Measurements from ENCODE around the gene KDM4E.

KDM4E gene

GRCh38 chr11:95050595-95051202 lies 25.6 kb downstream of the KDM4E start:
- in situ Hi-C loops (cut with MboI; ENCODE audit: low sequenced_read_pairs): no loop called here

DNA sequence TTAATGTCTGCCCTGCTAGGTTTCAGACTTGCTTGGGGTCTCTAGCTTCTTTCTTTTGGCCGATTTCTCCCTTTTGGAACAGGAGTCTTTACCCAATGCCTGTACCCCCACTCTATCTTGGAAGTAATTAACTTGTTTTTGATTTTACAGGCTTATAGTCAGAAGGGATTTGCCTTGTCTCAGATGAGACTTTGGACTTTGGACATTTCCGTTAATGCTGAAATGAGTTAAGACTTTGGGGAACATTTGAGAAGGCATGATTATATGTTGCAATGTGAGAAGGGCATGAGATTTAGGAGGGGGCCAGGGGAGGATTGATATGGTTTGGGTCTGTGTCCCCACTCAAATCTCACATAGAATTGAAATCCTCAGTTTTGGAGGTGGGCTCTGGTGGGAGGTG lies 29.3 kb downstream of the KDM4E start:
- in situ Hi-C loops (cut with MboI; ENCODE audit: low sequenced_read_pairs): no loop called here

GRCh38 chr11:95055283-95055897 lies 30.3 kb downstream of the KDM4E start:
- in situ Hi-C loops (cut with MboI; ENCODE audit: low sequenced_read_pairs): no loop called here

- in situ Hi-C loops (cut with MboI; ENCODE audit: low sequenced_read_pairs): no loop called here
Observed at GRCh38 chr11:95057959-95058358, 32.9 kb downstream of the KDM4E start.

DNA sequence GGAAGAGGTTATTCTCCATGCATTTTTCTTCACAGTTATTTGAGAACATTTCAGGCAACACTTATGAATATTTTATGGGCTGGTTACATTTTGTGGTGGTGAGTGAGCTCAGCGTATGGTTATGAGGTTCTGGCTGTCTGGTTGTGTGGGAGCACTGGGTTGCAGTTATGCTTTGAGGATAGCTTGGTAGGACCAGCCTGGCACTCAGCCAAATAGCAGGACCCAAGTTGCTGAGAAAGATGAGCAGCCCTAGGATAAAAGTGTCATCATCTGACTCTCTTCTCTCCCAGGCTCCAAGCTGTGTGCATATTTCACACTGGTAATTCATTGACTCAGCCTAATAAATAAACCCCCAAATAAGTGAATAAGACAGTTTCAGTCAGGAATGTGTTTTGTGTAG lies 33.6 kb downstream of the KDM4E start:
- in situ Hi-C loops (cut with MboI; ENCODE audit: low sequenced_read_pairs): no loop called here

DNA sequence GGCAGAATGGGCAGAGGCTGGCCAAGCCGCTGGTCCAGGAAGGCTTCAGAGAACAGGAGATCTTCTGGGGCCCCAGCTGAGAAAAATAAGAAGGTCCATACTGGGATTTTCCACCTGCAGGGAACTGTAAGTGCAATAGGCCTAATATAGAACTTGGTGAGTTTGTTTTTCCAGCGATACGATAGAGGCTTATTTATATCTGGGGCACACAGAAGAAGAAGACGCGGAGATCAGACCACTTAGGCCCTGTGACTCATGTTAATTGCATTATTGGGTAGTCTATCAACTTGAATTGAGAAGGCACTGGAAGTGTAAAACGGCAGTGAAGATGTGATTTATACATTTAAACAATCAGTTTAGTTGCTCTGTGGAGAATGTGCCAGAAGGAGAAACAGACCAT lies 34.0 kb downstream of the KDM4E start:
- in situ Hi-C loops (cut with MboI; ENCODE audit: low sequenced_read_pairs): no loop called here

DNA sequence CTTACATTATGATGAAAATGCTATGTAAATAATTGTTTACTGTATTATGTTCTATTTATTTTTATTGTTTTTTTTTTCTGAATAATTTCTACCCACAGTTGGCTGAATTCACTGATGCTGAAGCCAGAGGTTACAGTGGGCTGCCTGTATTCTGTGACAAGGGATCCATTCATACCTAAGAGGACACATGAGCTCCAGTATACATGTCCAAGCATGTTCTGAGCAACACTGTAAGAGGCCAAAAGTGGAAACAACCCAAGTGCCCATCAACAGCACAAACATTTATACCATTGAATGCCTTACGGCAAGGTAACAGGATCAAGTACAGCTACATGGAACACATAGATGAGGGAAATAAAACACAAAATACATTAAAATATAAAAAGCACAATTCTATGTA lies 40.3 kb downstream of the KDM4E start:
- in situ Hi-C loops (cut with MboI; ENCODE audit: low sequenced_read_pairs): no loop called here

GRCh38 chr11:95066716-95067038 lies 41.6 kb downstream of the KDM4E start, which contains the start of gene SRSF8:
Gene SRSF8 (plus strand): TSS chr11:95066919. CDS start chr11:95067227, 308 bp downstream.
- in situ Hi-C loops (cut with MboI; ENCODE audit: low sequenced_read_pairs): no loop called here

DNA sequence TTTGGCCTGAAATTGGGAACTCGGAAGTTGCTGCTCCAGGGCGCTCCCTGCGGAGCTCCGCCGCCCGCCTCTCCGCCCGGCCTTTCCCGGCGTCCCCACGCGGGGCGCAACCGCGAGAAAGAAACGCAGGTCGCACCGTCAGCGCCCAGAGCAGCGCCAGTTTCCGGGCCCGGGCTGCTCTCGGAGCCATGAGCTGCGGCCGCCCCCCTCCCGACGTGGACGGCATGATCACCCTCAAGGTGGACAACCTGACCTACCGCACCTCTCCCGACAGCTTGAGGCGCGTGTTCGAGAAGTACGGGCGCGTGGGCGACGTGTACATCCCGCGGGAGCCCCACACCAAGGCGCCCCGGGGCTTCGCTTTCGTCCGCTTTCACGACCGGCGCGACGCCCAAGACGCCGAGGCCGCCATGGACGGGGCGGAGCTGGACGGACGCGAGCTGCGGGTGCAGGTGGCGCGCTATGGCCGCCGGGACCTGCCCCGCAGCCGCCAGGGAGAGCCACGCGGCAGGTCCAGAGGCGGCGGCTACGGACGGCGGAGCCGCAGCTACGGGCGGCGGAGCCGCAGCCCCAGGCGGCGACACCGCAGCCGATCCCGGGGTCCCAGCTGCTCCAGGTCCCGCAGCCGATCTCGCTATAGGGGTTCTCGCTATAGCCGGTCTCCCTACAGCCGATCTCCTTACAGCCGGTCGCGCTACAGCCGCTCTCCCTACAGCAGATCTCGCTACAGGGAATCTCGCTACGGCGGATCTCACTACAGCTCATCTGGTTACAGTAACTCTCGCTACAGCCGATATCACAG lies 42.2 kb downstream of the KDM4E start:
- in situ Hi-C loops (cut with MboI; ENCODE audit: low sequenced_read_pairs): no loop called here

GRCh38 chr11:95067841-95068219 lies 42.8 kb downstream of the KDM4E start:
- in situ Hi-C loops (cut with MboI; ENCODE audit: low sequenced_read_pairs): no loop called here

DNA sequence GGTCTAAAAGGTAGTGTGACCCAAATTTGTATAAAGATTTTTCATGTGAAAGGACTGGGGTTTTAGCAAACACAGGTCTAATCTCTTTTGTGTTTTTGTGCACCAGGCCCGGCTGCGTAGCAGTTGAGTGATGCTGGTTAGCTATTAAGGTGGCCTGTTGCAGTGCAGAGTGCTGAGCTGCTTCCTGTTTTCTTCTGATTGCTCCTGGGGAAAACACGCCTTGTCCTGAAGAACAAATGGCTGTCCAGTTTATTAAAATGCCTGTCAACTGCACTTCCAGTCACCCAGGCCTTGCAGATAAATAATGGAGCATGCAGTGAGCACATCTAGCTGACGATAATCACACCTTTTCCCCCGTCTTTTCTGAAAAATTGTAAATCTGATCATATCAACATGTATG lies 43.5 kb downstream of the KDM4E start:
- in situ Hi-C loops (cut with MboI; ENCODE audit: low sequenced_read_pairs): no loop called here

DNA sequence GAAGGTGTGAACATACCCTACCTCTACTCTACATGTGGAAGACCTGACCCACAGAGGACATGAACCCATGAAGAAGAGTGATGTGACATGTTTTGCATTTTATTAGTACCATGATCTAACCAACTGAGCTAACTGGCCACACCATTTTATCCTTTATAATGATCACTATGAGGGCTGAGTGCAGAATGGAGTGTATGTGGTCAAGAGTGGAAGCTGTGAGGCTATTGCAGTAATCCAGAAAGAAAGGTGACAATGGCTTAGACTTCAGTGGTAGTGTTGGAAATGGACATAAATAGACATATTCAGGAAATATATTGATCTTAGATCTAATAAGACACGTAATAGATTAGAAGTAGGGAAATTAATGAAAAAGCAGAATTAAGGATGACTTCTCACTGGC lies 45.4 kb downstream of the KDM4E start:
- in situ Hi-C loops (cut with MboI; ENCODE audit: low sequenced_read_pairs): no loop called here

- in situ Hi-C loops (cut with MboI; ENCODE audit: low sequenced_read_pairs): no loop called here
Observed at GRCh38 chr11:95072948-95073347, 47.9 kb downstream of the KDM4E start.

GRCh38 chr11:95074792-95075563 lies 49.9 kb downstream of the KDM4E start:
- in situ Hi-C loops (cut with MboI; ENCODE audit: low sequenced_read_pairs): no loop called here

DNA sequence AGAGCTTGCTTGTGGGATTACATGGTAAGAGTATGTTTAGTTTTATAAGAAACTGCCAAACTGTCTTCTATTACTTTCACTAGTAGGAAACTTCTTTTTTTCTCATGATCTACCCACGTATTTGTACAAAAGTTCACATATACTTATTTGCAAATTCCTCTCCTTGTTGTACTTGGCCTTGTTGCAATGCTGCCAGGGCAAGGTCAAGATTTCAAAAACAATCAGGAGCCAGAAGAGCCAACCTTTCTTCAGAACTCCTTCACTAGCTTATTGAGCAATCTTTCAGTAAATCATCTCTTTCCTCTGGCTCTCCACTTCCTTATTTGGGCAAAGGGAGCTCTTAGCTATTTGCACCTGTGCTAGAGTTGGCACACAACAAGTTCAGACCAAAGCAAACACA lies 51.4 kb downstream of the KDM4E start:
- in situ Hi-C loops (cut with MboI; ENCODE audit: low sequenced_read_pairs): no loop called here

- in situ Hi-C loops (cut with MboI; ENCODE audit: low sequenced_read_pairs): no loop called here
Observed at GRCh38 chr11:95076981-95077380, 51.9 kb downstream of the KDM4E start.

All from HL-60/S4 treated with retinoic acid at 250 ng/mL for 4 days and 3 days (cell line).